IPS DF 19.7 (cell line): ENCODE measurements around the gene ZNF565.
A peak's percentile ranks its signal among the peaks of the same experiment; 100 is the strongest.
"Not testable (repeated sequence)": the region's sequence is repeated elsewhere in the genome, so short reads cannot be mapped to it uniquely, and the experiment has no call there.

ENCODE experiments used
- DNase-seq: peaks from one replicate; pipeline ENCODE4 v3.0.0-alpha.2; 2013; ENCODE audit warnings: low read depth, low spot score

Gene ZNF565

DNA sequence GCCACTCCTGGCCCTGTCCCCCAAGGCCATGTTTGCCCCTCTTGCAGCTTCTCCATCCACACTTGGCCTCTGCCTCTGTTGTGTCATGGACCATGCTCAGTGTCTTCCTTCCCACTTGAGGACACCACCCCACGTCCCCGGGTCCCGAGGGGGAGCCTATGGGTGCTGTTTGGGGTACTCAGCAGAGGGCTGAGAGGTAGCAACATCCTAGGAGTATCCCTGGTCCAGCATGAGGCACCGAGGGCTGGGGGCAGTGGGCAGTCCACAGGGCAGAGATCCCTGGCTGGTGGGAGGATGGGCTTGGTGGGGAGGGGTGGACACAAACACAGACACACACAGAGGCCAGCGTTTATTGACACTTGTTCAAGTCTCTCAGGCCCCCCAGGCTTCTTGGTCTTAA lies 63.9 kb downstream of the ZNF565 start:
- no peak for DNase-seq

DNA sequence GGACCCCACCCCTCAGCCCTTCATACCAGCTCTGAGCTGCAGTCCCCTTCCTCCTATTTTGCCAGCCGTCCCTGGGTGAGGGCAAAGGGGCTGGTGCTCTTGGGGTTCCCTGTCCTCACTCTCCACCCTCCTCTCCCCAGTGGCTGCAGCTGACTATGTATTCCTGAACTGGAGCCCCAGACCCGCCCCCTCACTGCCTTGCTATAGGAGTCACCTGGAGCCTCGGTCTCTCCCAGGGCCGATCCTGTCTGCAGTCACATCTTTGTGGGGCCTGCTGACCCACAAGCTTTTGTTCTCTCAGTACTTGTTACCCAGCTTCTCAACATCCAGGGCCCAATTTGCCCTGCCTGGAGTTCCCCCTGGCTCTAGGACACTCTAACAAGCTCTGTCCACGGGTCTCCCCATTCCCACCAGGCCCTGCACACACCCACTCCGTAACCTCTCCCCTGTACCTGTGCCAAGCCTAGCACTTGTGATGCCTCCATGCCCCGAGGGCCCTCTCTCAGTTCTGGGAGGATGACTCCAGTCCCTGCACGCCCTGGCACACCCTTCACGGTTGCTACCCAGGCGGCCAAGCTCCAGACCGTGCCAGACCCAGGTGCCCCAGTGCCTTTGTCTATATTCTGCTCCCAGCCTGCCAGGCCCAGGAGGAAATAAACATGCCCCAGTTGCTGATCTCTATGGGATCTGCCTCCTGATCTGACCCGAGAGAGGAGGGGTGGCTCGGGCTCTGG lies 64.6 kb downstream of the ZNF565 start:
- no peak for DNase-seq

DNA sequence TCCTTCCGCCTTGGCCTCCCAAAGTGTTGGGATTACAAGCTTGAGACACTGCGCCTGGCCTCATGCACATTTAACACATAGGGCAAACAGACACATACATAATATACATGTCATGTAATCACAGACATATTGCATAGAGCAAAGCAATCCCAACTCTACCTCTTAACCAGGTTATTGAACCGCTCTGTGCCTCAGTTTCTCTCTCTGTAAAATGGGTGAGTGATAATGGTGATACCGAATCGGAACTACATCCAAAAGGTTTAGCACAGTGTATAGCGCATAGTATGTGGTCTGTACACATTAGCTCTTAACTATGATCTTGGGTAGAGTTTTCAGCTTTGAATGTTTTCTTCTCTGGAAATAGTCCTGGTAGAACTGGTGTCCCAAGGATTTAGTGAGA lies 69.8 kb downstream of the ZNF565 start:
- no peak for DNase-seq

DNA sequence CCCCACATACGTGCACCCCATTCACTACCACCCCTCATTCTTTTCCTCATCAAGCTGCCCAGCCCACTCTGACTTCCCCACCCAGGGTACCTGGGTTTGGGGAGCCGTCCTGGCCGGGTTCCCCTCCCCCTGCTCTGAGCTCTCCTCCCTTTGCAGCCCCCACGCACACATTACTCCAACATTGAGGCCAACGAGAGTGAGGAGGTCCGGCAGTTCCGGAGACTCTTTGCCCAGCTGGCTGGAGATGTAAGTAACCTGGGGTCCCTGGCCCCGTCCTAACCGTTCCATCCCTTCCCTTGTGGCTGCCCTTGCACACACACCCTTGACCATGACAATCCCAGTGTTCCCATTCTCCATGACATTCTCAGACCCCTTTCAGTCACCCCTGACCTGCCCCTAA lies 72.0 kb downstream of the ZNF565 start:
- no peak for DNase-seq

DNA sequence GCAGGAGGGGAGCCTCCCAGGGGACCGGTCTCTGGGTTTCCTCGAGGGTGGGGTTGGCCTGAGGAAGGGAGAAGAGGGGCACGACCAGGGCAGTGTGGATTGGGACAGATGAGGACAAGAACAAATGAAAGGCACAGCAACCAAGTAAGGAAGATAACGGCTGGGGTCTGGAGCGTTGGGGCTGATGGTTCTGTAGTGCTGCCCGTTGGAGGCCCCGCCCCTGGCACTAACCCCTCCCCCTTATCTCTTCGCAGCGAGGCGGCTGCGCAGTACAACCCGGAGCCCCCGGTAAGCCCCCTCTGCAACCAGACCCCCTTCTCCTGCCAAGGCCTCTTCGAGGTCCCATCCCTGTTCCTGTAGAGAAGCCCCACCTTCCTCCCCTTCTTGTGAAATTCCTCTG lies 72.4 kb downstream of the ZNF565 start:
- no peak for DNase-seq

DNA sequence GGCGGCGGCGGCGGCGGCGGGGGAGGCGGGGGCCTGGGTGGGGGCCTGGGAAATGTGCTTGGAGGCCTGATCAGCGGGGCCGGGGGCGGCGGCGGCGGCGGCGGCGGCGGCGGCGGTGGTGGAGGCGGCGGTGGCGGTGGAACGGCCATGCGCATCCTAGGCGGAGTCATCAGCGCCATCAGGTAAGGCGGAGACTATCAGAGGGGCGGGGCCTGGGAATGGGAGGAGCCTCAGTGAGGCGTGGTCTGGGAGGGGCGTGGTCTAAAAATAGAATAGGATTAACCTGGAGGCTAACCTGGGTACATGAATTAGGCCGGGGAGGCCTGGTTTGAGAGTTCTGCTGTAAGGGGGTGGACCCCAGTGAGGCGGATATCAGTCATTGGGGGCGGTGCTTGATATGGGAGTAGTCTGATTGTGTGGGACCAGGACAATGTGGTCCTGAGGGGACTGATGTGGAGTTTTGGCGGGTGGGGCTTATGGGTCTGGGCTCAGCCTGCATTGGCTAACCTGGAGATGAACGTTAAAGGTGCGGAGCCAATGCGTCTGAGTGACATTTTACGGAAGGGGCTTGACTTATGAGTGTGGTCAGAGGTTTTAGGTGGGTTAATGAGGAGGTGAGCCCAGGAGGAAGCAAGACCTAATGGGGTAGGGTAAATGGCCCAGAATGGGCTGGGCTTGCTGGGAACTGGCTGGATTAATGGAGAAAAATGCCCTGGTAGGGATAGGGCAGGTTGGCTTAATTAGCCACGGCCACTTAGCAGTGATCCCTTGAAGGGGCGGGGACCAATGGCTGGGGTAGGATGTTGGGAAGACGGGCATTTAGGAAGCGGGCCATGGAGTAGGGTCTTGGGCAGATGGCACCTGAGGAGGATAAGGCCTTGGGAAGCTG lies 73.2 kb downstream of the ZNF565 start:
- DNase-seq = peak; percentile 90

DNA sequence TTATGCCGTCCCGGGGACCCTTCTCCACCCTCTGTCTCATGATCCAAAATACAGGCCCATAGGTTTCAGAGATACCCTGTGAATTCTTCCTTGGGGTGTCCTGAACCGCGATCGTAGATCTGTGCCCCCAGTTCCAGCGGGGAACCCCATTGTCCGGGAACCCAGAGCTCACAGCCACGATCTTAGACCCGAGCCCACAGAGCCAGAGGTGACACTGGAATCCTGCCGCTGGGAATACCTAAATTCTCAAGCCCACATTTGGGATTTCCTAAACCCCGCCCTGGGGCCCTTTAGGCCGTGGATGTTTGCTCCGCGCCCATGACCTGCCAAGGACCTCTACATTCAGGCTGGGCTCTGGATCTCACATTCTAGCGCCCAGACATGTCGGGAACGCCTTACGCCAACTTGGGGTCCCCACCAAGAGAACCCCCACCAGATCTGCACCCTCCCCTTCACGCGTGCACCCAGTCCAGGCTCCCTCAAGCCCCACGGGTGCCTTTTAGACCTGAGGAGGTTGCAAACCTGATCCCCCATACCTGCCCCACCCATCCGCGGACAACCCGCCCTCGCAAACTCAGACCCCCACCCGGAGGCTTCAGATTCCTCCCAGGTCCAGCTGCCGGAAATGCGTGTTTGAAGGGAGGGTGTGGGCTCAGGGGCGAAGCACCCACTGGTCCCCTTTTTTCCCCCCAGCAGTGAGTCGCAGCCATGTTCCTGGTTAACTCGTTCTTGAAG lies 74.0 kb downstream of the ZNF565 start:
- no peak for DNase-seq

DNA sequence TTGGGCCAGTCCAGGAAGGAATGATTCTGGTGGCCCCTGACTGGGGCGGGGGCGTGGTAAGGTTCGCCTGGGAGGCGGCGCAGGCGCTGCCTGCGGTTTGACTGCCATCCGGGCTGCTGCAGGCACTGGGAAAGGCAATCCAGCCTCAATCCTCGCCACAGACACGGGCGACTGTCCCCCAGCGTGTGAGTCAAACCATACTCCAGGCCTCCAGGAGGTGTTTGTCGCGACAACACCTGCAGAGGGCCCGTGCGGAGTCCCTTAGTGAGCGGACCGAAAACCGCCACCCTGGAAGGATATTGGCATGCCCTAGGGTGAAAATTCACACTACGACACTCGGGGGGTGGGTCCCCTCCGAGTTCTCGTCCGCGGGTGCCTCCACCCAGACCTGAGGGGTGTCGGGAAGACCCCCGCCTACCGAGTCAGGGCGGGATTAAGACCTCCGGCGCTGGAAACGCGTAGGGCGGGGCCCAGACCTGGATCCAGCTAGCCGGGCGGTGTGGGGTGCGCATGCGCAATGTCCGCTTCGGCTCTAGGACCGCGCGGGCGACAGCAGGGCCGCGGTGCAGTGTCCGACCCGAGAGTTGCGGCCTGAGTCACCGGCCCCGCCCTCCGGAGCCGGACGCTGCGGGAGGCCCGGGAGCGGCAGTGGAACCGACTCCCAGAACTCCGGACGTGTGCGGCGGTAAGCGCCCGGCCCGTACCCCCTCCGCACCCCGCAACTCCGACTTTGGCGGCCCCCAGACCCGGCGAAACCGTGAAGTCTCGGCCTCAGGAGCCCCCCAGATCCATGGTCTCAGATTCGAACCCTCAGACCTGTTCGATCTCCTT lies 74.8 kb downstream of the ZNF565 start, which contains the start of gene CAPNS1:
TSS of gene CAPNS1 (plus strand) at position 594 of the 831 bp plus-strand sequence. CDS start 946 bp downstream, outside the sequence.
- DNase-seq = no peak

DNA sequence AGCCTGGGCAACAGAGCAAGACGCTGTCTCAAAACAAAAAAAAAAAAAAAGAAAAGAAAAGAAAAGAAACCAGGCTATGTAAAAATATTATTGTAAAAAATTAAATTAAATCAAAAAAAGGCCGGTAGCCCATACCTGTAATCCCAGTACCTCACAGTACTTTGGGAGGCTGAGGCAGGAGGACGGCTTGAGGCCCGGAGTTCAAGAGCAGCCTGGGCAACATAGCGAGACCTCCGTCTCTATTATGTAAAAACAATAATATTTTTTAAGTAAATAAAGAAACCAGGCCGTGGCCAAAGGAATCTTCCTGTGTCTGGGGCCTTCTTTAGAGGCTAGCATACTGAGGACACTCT lies 75.4 kb downstream of the ZNF565 start:
- no peak for DNase-seq

DNA sequence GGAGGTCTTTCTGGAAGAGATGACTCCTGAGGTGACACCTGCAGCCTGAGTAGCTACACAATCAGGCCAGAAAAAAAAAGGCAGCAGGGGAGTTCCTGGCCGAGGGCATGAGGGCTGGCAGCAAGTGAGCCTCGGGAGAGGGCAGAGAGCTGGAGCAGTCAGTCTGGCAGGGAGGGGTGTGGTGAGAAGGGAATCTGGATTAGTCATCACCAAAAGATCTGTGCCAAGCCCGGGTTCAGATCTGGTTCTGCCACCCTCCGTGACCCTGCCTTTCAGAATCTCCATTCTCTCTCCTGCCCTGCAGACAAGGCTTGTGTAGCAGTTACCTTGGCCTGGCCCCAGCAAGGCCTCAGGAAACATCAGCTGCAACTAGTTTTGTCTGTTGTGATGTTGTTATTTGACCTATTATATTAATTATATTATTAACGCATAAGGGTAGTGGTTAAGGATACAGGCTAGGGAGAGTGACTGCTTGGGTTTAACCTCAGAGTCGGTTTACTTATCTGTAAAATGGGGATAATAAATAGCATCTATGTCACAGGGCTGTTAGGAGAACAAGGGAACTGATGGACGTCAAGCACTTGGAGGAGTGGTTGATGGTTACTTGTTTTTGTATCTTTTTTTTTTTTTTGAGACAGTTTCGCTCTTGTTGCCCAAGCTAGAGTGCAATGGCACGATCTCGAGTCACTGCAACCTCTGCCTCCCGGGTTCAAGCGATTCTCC lies 77.3 kb downstream of the ZNF565 start:
- DNase-seq = no peak

DNA sequence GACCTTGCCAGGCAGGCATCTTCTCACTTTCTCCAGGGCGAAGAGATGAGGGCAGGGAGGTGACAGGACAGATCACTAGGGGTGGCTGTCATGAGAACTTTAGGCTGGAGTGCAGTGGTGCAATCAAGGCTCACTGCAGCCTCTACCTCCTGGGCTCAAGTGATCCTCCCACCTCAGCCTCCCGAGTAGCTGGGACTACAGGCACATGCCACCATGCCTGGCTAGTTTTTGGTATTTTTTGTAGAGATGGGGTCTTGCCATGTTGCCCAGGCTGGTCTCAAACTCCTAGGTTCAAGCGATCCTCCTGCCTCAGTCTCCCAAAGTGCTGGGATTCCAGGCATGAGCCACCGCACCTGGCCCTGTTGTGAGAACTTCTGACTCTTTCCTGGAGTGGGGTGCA lies 79.6 kb downstream of the ZNF565 start:
- DNase-seq = not testable (repeated sequence)
